Urothelium cell line (cell line): ENCODE results near the gene FKBP1B.
"Not testable (repeated sequence)": the region's sequence is repeated elsewhere in the genome, so short reads cannot be mapped to it uniquely, and the experiment has no call there.

Experiments used
- DNase-seq: peaks from one replicate; pipeline ENCODE4 v3.0.0; 2011; ENCODE audit warnings: low spot score, mixed read lengths
- FAIRE-seq: peaks from 2 replicates; lab custom pipeline; 2011; peaks lifted over from hg19 to GRCh38; lab: Jason Lieb, UNC

FKBP1B gene

GRCh38 chr2:24022324-24022974 lies 27.1 kb upstream of the FKBP1B start:
- DNase-seq: no peak
- peak; percentile 30 for FAIRE-seq

GRCh38 chr2:24022975-24023575 lies 26.5 kb upstream of the FKBP1B start:
- DNase-seq: no peak
- no peak for FAIRE-seq

GRCh38 chr2:24024018-24024417 lies 25.5 kb upstream of the FKBP1B start:
- DNase-seq (no peak), FAIRE-seq (no peak)

- FAIRE-seq: no peak
- no peak for DNase-seq
Observed at GRCh38 chr2:24024996-24025663, 24.4 kb upstream of the FKBP1B start.

- no peak for FAIRE-seq
- DNase-seq: no peak
Observed at GRCh38 chr2:24026233-24026632, 23.3 kb upstream of the FKBP1B start.

GRCh38 chr2:24038786-24039499 lies 10.6 kb upstream of the FKBP1B start:
- FAIRE-seq: no peak
- DNase-seq: no peak

GRCh38 chr2:24040511-24040910 lies 9.0 kb upstream of the FKBP1B start:
- FAIRE-seq: no peak
- DNase-seq: no peak

- FAIRE-seq, DNase-seq: not testable (repeated sequence)
Observed at GRCh38 chr2:24043133-24043532, 6.4 kb upstream of the FKBP1B start.

- DNase-seq: no peak
- FAIRE-seq: no peak
Observed at GRCh38 chr2:24045511-24046508, 3.7 kb upstream of the FKBP1B start.

- FAIRE-seq: no peak
- no peak for DNase-seq
Observed at GRCh38 chr2:24046599-24046929, 3.0 kb upstream of the FKBP1B start.

GRCh38 chr2:24046930-24047702 lies 2.4 kb upstream of the FKBP1B start, which contains the start of gene WDCP:
Gene WDCP, minus strand, starts transcription at chr2:24047391. Its CDS starts 7,897 bp downstream, at chr2:24039494.
- FAIRE-seq: no peak
- DNase-seq: peak; percentile 97

GRCh38 chr2:24047703-24048033 lies 1.9 kb upstream of the FKBP1B start:
- FAIRE-seq: no peak
- DNase-seq: no peak

- no peak for FAIRE-seq
Observed at GRCh38 chr2:24048769-24049484, 614 bp upstream of the FKBP1B start.

GRCh38 chr2:24050041-24050979 lies 769 bp downstream of the FKBP1B start:
- DNase-seq (no peak), FAIRE-seq (no peak)

More at GRCh38 chr2:24048769-24049484, 614 bp upstream of the FKBP1B start:
- no peak for DNase-seq

GRCh38 chr2:24051833-24052232 lies 2.3 kb downstream of the FKBP1B start:
- DNase-seq (no peak), FAIRE-seq (no peak)

GRCh38 chr2:24052951-24053350 lies 3.4 kb downstream of the FKBP1B start:
- FAIRE-seq: no peak
- DNase-seq: no peak

GRCh38 chr2:24054366-24055010 lies 4.9 kb downstream of the FKBP1B start:
- DNase-seq: no peak
- peak; percentile 40 for FAIRE-seq
